SK-MEL-5 (cell line): ENCODE measurements around the gene NDUFC2. TPM values are rescaled to one million over a fixed set of nuclear protein-coding genes. Genes with fewer than 3 reads are reported as not detected.

Source experiments
- DNase-seq: peaks from one replicate; pipeline ENCODE4 v3.0.0-alpha.2; 2016; ENCODE audit warnings: low read depth, low spot score
- in situ Hi-C: cut with HindIII; loops from 2 replicates; pipeline ENCODE4 v1.10.0; 2016; ENCODE audit warnings: low sequenced_read_pairs, high pct_unique_total_duplicates, low pct_unique_long_range_greater_than_20kb
- total RNA-seq: library from RNA; depleted of rRNA; stranded (reverse); fragments of >200 nt; shearing (Covaris generic); gene quantifications from 2 replicates; pipeline ENCODE4 v1.2.3, GENCODE V29; 2014; rRNA removed

The NDUFC2 gene
- total RNA-seq, 1 experiment from 2014 or later = 182 TPM

DNA sequence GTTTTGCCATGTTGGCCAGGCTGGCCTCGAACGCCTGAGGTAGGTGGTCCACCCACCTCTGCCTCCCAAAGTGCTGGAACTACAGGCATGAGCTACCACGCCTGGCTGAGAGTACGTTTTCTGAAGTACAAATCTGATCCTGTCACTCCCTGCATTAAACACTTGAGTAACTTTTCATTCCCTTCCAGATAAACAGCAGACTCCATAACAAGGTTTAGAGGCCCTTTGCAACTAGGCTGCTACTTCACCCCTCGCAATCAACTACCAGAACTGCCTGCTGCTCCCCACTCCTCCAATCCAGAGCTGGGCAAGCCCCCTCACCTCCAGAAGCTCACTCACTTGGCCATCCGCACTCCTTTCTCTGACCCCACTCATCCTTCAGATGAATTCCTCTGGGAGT is 58.1 kb downstream of the NDUFC2 start:
- in situ Hi-C loops = no loop called here
- DNase-seq = no peak

DNA sequence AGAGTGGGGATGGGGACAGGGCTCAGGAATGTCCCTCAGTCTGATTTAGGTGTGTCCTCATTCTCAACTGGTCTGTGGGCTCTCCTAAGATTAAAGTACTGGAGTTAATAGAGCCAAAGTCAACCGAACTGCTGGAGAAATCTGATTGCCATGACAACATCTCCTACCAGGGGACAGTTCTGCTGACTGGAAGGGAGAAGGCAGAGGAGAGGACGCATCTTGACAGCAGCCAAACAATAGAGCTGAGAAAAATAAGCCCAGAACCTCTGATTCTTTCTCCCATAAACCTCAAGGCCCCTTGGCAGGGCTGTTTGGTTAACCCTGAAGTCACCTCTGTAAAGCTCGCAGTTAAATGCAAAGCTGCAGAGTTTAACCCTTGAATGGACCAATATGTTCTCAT is 59.4 kb downstream of the NDUFC2 start:
- no peak for DNase-seq
- in situ Hi-C loops = no loop called here

DNA sequence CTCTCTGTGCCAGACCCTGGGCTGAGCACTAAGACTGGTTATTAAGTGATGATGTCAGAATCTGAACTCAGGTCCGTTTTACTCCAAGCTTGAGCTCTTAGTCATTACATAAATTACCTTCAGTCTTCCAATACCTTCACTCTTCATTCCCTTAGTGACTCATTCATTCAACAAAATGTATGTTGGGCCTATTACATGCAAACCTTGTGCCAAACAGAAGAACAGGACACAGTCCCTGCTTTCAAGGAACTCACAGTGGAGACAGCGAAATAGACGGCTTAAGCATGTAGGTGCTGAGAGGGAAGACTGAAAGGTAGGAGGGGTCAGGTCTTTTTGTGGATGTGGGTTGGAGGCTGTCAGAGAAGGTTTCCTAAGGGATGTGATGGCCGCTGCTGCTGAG is 59.9 kb downstream of the NDUFC2 start:
- no peak for DNase-seq
- in situ Hi-C loops = no loop called here

Other genes with a start within 250 kb of the NDUFC2 start
- gene INTS4, start 85.2 kb downstream of the NDUFC2 start, total RNA-seq = 28.7 and 30.3 TPM in 2 replicates
- 0.80 TPM in 1 of 2 replicates, not detected in the other for gene KCTD14, start 56.6 kb downstream of the NDUFC2 start, total RNA-seq
- not detected in 2 replicates for gene THRSP, start 16.0 kb downstream of the NDUFC2 start, total RNA-seq
- 118 and 124 TPM in 2 replicates for gene ALG8, start 59.8 kb upstream of the NDUFC2 start, total RNA-seq
- 5.8 and 6.0 TPM in 2 replicates for gene KCTD21, start 108.8 kb upstream of the NDUFC2 start, total RNA-seq
- gene USP35, start 109.1 kb upstream of the NDUFC2 start, total RNA-seq = 5.4 and 5.6 TPM in 2 replicates